BE2C (cell line): Measurements from ENCODE around the gene LGALS12.

Experiments used
- DNase-seq: peaks from one replicate; pipeline ENCODE4 v3.0.0-alpha.2; 2020
- H3K27me3 ChIP-seq: fragments of 250-450 bp; sonication (Bioruptor Pico); 2 replicates; pipeline ENCODE4 v1.5.1; 2020; ENCODE audit warnings: mild to moderate bottlenecking
- H3K36me3 ChIP-seq: fragments of 250-450 bp; sonication (Bioruptor Pico); 2 replicates; pipeline ENCODE4 v1.5.1; 2020; ENCODE audit warnings: mild to moderate bottlenecking
- H3K4me1 ChIP-seq: fragments of 250-450 bp; sonication (Bioruptor Pico); 2 replicates; pipeline ENCODE4 v1.5.1; 2020
- H3K4me3 ChIP-seq: 2 replicates; pipeline ENCODE4 v1.5.1; 2011; ENCODE audit warnings: low read depth, low read length
- H3K9me3 ChIP-seq: fragments of 250-450 bp; sonication (Bioruptor Pico); 2 replicates; pipeline ENCODE4 v1.5.1; 2020
- CTCF ChIP-seq: IDR thresholded peaks from 2 replicates; pipeline ENCODE4 v1.5.1; 2012; ENCODE audit warnings: mild to moderate bottlenecking, low read depth, low read length

LGALS12 gene

GRCh38 chr11:63551889-63552266 lies 46.0 kb downstream of the LGALS12 start:
- Histone ChIP-seq H3K27me3 (no peaks in the 10 kb centered on the region), H3K9me3 (no peaks in the 10 kb centered on the region), H3K4me1 (no peaks in the 10 kb centered on the region), H3K36me3 (no peaks in the 10 kb centered on the region), H3K4me3 (no peak overlapping the region)
- no peak for DNase-seq
- TF ChIP-seq CTCF, result no peak

GRCh38 chr11:63552921-63553320 lies 47.0 kb downstream of the LGALS12 start:
- no peak overlapping the region for H3K4me3 ChIP-seq
- no peaks in the 10 kb centered on the region for H3K9me3 ChIP-seq
- no peaks in the 10 kb centered on the region for H3K27me3 ChIP-seq
- TF ChIP-seq CTCF, result no peak
- H3K4me1 ChIP-seq, result no peaks in the 10 kb centered on the region
- no peak for DNase-seq
- H3K36me3 ChIP-seq, result no peaks in the 10 kb centered on the region

GRCh38 chr11:63553759-63554158 lies 47.9 kb downstream of the LGALS12 start:
- Histone ChIP-seq H3K9me3 (no peaks in the 10 kb centered on the region), H3K4me1 (no peaks in the 10 kb centered on the region), H3K36me3 (no peaks in the 10 kb centered on the region), H3K27me3 (no peaks in the 10 kb centered on the region), H3K4me3 (no peak overlapping the region)
- TF ChIP-seq CTCF, result no peak
- DNase-seq, result no peak

- no peaks in the 10 kb centered on the region for H3K4me1 ChIP-seq
- no peaks in the 10 kb centered on the region for H3K36me3 ChIP-seq
- H3K27me3 ChIP-seq, result no peaks in the 10 kb centered on the region
- TF ChIP-seq CTCF, result no peak
- H3K9me3 ChIP-seq, result no peaks in the 10 kb centered on the region
- no peak for DNase-seq
- H3K4me3 ChIP-seq, result no peak overlapping the region
Observed at GRCh38 chr11:63554877-63555223, 49.0 kb downstream of the LGALS12 start.

GRCh38 chr11:63556404-63557013 lies 50.6 kb downstream of the LGALS12 start:
- no peak overlapping the region for H3K4me3 ChIP-seq
- no peak for TF ChIP-seq CTCF
- H3K27me3 ChIP-seq, result no peaks in the 10 kb centered on the region
- no peaks in the 10 kb centered on the region for H3K36me3 ChIP-seq
- H3K4me1 ChIP-seq, result no peaks in the 10 kb centered on the region
- no peak for DNase-seq
- no peaks in the 10 kb centered on the region for H3K9me3 ChIP-seq

GRCh38 chr11:63557570-63557969 lies 51.7 kb downstream of the LGALS12 start:
- no peaks in the 10 kb centered on the region for H3K36me3 ChIP-seq
- no peaks in the 10 kb centered on the region for H3K27me3 ChIP-seq
- no peak for DNase-seq
- H3K4me3 ChIP-seq, result no peak overlapping the region
- no peaks in the 10 kb centered on the region for H3K9me3 ChIP-seq
- TF ChIP-seq CTCF, result no peak
- no peaks in the 10 kb centered on the region for H3K4me1 ChIP-seq
